HG03060 (cell line): ENCODE measurements around the gene OCA2.
"Not testable (repeated sequence)": the region's sequence is repeated elsewhere in the genome, so short reads cannot be mapped to it uniquely, and the experiment has no call there.

Experiments used
- ATAC-seq: cut with Tn5 transposase; IDR thresholded peaks from one replicate; pipeline ENCODE4 v1.9.1; 2021; ENCODE audit warnings: low read depth, moderate number of reproducible peaks; ENCODE audit not compliant: unreplicated experiment

Gene OCA2

DNA sequence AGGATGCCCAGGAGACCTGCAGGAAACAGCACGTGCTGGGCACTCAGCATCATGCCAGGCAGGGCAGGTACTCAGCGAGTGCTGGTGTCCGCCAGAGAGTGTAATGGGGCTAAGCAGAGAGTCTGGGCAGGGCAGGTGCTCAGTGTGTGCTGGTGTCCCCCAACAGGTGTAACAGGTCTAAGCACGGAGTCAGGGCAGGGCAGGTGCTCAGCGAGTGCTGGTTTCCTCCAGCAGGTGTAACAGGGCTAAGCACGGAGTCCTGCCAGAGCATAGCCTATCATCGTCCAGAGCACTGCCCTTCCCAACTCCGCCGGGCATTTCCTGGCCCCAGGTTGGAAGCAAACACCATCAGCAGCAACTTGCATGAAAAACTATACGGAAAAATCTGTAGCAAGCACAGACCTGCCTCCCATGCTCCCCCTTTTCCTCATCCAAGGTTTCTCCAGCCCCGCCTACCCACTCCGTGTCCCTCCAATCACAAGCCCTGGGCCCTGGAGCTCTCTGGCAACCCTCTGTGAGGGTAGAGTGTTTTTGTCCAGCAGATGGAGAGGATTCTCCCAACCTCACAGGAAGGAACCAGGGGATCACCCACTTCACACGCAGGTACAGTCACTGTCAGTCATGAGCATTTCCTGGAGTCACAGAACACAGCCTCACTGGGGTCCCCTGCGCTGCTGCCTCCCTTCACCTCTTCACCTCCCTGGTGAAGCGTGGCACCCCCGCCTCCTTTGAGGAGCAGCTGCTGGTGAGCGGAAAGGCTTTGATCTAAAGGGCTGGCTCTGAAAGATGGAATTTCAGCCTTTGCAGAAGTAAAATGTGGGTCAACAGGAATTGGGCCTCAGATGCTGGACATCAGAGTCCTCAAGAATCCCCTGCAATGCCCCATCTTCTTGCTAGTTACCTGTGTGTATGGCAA is 302.5 kb downstream of the OCA2 start:
- no peak for ATAC-seq

DNA sequence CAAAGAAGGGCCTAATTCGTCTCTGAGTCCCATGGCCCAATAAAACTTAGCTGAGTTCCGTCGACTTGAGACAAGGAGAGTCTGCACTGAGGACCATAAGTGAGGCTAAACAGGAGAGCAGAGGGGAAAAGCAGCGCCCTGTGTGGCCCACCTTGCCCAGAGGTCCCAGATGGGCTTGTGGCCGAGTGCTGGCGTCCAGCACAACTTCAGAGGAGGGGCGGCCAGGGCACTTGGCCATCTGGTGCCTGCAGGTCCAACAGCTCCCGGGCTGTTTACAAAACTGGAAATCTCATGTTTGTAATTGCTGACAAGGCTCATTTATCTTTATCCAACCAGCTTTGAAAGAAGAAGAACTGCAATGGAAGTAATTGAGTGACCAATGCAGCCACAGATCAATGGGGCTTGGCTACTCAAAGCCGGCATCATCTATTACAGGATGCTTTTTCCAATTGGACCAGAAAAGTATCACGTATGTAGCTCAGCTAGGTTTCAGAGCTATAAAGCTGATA is 306.3 kb downstream of the OCA2 start:
- ATAC-seq: no peak

DNA sequence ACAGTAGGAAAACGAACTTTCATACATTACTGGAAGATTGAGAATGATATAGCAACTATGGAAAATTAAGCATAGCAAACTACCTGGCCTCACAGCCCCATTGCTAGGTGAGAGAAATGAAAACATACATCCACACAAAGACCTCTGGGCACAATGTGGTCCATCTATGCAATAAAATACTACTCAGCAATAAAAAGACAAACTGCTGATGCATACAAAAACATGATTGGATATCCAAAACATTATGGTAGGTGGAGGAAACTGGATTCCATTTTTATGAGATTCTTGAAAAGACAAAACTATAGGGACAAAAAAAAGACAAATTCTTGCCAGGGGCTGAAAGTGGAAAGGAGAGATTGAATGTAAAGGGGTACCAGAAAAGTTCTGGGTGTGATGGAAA is 308.8 kb downstream of the OCA2 start:
- no peak for ATAC-seq

DNA sequence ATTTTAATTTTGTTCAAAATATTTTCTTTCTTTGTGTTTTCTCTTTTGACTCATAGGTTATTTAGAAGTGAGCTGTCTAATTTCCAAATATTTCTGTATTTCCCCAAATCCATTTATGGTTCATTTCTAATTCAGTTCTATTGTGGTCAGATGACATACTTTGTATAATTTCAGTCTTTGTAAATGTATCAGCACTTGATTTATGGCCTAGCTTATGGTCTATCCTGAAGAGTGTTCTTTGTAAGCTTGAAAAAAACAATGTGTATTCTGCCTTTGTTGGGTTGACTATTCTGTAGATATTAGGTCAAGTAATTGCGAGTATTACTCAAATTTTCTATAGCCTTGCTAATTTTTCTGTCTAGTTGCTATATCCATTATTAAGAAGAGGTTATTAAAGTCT is 311.2 kb downstream of the OCA2 start:
- ATAC-seq: no peak

DNA sequence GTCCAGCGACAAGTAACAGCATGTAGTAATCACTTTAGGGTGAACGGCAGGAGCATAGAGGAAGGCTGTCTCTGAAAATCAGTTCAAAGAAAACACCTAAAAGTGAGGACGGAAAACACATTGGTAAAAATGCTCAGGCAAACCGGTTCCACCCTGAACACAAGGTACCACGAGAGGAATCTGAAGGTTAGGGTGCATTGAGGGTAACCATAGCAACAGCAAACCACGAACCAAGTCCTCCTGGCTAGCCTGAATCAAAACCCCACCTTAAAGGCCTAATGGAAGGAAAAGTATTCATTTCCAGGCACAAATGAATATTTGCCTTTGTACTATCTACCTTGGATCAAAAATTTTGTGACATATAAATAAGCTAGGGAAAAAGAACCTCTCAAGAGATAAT is 315.0 kb downstream of the OCA2 start:
- ATAC-seq: no peak

DNA sequence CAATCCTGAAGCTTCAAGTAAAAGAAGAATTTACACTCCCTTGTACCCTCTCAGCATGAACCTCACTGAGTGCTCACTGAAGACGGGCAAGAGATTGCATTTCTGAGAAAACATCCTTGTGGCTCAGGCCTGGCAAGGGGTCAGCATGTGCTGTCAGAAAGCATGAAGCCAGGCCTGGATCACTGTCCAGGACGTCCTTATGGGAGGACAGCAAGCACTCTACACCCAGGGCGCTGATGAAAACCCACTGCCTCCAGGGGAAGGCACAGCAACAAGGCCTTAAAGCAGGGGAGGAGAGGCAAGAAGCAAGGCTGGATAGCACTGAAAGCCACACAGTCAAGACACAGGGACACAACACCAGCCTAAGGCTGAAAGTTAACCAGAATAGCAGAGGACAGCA is 315.4 kb downstream of the OCA2 start:
- ATAC-seq: no peak

DNA sequence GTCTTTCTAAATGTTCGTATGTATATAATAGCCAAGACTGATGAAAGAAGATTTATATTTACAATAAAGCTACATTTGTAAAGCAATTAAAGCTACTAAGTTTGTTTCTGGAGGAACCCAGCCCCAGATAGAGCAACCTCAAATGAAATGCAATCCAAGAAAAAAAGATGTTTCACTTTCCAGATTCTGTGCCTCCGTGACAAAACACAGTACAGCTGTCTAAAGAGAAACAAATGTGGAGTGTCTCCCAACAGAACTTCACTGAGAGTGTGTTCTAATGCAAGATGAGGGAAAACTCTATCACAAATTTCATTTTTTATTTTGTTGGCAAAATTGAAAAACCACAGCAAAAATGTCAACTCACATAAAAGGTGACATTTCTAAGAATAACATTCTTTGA is 317.0 kb downstream of the OCA2 start:
- no peak for ATAC-seq

DNA sequence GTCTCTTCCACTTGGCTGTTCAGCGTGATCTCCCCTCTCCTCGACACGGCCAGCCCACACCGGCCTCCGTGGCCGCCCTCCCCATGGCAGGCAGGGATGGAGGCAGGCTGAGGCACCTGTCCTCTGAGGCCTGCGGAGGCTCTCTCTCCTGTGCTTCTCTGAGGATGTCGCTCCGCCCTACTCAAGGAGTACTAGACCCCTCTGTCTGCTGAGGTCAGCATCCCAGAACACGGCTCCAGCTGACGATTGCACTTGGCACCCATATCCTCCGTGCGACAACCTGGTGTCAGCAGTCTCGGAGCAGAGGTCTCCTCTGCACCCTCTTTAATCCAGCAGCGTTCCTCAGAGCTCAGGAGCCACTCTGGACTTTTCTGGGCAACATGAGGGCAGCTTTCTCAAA is 322.6 kb downstream of the OCA2 start:
- ATAC-seq: no peak

DNA sequence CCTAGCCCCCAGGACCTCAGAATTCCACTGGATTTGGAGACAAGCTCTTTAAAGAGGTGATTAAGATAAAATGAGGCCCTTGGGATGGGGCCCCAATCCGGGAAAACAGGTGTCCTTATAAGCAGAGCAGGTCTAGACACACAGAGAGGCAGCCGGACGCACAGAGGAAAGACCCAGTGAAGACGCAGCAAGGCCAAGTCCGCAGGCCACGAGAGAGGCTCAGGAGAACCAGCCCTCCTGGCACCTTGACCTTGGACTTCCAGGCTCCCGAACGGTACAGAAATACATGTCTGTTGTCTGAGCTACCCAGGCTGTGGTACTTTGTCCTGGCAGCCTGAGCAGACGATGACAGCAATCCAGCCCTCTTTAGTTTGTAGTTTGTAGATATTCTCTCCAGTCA is 324.5 kb downstream of the OCA2 start:
- ATAC-seq: no peak

DNA sequence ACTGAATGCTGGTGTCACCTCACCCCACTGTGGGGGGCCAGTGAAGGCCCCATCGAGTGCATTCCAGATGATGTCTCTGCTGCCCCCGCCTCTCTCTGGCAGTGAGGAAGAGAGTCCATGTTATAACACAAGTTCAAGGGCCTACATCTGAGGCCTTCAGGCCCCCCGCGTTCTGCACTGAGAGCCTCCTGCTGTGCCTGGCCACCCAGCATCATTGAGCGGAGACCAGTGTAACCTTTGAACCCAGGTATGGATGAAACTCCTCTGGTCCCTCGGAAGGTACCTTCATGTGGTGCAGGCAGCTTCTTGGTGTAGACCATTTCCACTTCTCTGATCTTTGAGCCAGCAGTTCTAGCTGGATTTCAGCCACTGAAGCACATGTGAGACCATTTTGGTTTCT is 324.9 kb downstream of the OCA2 start:
- ATAC-seq: no peak

DNA sequence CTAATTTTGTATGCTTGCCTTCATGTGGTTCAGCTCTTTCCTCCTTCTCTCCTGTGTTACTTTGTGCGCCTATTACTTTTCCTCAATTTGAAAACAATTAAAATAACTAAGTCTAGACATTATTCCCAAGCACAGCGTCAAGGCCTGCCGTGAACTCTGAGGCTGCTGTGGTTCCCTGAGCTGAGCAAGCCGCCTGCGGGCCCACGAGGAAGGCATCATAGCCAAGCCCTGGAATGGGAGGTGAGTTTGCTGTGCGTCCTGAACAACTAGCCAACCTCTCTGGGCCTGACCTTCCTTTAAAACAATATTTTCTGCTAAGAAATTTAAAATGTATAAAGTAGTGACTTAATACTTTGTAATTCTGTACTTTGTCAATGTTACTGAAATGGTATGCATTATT is 327.2 kb downstream of the OCA2 start:
- ATAC-seq: no peak

DNA sequence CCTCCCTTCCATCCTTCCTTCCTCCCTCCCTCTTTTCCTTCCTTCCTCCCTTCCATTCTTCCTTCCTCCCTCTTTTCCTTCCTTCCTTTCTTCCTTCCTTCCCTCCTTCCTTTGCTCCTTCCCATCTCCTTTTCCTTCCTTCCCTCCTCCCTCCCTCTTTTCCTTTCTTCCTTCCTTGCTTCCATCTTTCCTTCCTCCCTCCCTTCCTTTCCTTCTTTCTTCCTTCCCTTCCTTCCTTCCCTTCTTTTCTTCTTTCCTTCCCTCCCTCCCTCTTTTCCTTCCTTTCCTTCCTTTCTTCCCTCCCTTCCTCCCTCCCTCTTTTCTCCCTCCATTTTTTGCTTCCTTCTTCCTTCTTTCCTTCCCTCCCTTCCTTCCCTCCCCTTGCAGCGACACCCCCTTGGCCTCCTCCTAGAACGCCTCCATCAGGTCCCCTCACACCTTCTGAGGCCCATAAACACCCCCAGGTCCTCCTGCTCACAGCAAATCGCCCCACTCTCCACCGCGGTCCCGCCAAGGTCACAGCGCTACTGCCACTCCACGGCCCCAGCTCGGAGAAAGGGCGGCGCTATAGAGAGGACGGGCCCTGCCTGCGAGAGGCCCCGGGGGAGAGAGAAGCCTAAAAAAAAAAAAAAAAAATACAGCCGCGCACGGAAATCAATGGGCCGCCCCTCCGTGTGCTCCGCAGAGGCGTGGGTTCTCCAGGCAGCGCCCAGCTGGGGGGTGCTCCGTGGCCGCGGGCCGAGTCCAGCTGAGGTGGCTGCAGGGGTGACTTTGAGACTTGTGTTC is 328.2 kb downstream of the OCA2 start:
- no peak for ATAC-seq

DNA sequence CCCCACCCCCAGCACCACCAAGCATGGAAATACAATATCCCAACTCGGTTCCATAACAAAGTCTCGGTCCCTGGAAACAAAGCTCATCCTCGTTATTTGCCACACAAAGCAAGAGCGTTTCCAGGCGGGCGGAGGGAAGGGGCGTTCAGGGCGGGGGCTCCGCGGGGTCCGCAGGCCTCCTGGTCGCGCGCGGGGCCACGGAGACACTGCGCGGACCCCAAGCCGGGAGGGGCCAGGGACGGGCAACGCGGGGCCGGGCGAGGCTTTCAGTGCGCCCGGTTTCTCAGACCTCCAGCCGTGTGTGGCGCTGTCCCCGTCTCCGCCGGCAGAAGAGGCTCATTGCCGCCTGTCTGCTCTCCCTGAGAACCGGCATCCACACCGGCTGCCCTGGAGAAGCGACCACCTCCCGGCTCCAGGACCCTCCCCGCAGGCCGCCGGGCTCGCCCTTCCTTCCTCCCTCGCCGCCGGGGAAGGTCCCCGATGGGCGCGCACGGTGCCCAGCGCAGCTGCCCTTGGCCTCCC is 329.0 kb downstream of the OCA2 start:
- ATAC-seq: no peak

DNA sequence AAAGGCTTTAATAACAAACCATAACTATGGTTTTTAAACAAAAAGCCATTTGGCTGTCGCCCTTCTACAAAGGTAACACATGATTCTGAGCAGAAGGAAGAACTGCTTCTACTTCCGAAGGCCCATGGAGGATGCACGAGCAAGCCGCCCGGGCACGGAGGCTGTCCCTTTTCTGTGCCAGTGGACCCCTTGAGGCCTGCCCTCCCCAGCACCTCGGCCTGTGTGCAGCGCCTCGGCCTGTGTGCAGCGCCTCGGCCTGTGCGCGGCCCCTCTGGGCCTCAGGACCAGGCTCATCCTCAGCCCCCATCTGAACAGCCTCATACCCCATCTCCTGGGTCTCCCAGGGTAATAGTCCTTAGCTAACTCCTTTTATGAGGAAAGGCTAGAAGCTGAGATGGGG is 329.5 kb downstream of the OCA2 start:
- ATAC-seq: no peak

DNA sequence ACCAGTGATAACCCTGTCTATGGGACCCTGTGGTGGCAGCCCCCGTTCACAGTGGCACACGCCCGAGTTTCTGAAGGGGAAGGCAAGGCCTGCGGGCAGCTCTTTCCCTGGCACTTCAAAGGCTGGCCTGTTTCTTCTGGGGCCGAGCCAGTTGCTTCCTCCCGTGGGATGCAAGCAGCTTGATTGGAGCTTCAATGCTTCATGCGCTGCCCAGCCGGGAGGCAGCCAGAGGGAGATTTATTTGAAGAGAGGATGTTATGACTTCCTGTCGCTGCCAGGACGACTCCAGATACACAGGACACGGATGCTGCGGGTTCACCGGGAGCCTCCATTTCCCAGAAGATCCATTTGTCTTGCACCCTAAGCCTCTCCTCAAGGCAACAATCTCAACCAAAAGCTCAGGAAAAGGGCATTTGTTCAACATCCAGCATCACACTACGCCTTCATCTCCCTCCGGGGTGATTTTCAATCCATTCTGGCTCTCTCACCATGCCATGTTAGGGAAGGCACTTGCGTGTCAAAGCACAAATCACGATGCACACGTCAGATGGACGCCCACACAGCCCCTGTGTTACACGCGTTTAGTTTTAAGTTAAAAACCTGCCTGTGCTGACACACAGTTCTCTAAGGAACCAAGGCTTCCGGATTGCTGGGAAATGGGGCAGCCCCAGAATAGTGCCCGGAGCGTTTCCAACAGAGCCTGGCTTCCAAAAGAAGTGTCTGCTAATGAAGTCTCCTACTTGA is 330.2 kb downstream of the OCA2 start:
- no peak for ATAC-seq

DNA sequence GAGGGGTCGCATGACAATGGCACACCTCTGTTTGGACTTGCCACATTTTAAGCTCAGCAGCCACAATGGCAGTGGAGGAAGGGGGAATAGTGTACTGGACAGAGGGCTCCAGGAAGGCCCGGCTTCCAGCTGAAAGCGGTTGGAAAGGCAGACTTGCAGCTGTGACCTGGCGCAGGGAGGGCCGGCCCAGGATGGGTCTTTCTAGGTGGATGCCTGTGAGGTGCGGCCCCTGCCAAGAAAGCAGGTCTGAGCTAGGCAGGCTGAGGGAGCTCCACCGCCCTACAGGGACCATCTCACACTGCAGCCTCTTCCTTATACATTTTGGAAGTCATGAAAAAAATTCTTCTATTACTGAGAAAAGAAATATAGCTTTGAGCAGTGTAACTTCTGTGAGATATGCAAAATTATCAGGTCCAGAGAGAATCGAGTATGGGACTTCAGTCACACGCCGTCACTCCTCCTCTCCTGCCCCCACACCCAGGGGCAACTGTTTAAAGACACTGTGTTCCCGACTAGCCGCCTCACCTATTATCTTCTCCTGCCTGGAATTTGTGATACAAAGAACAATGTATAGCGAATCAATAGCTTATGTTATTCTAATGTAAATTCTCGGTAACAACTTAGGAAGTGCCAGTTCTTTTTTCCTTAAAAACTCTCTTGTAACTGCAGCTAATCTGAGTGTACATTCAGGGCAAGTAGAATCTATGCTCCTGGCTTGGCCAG is 331.0 kb downstream of the OCA2 start:
- ATAC-seq: no peak

DNA sequence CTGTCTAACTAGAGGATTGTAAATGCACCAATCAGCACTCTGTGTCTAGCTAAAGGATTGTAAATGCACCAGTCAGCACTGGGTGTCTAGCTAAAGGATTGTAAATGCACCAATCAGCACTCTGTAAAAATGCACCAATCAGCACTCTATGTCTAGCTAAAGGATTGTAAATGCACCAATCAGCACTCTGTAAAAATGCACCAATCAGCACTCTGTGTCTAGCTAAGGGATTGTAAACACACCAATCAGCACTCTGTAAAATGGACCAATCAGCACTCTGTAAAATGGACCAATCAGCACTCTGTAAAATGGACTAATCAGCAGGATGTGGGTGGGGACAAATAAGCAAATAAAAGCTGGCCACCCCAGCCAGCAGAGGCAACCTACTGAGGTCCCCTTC is 331.7 kb downstream of the OCA2 start:
- ATAC-seq: not testable (repeated sequence)

DNA sequence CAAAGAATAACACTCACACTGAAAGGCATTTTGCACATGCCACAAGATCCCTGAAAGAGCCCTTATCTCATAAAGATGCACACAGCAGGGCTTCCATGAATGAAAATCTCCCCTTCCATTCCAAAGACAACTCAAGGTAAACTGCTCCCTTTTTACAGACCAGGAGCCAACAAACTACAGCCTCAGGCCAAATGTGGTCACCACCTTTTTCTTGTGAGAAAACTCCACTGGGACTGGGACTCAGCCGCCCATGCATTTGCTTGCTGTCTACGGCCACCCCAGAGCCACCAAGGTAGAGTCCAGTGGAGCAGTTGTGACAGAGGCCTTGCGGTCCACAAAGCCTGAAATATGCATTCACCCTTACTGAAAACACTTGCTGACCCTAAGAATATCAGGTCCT is 334.8 kb downstream of the OCA2 start:
- no peak for ATAC-seq

DNA sequence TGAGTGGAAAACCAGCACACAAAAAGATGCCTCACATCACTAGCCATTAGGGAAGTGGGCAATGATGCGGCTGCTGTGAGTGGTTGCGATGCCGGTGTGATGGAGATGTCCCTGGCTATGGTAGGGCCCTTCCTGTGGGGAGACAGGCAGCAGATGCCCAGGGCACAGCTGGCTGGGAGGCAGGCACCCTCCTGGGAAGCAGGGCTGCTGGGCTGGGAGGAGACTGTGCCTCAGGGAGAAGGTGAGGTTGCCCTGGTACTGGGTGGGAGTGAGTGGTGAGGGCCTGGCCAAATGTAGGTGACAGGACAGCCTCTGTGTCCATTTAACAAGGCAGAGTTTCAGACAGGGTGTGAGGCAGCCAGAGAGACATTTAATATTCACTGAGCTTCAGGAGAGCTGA is 335.6 kb downstream of the OCA2 start:
- no peak for ATAC-seq

DNA sequence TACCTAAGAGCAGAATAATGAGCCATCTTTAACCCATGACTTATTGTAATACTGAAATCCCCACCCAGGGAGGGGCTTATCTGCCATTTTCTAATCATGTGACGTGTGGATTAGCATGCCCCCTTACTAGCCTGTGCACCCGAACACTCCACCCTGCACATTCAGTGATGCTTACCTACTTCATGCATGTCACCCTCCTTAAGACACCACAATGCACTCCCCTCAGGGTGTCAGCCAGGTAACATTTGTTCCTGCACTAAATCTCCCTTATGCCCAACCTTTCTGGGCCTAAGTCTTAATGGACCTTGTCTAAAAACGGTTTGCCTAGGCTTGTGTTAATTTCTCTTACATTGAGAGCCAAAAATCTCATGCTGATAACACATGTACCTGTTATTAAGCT is 336.6 kb downstream of the OCA2 start:
- no peak for ATAC-seq
